Epithelial cell of prostate (primary cell): ENCODE data around the gene ITGAD.
A peak's percentile ranks its signal among the peaks of the same experiment; 100 is the strongest.

ENCODE experiments used
- DNase-seq: peaks from one replicate; pipeline ENCODE4 v3.0.0-alpha.2; 2011; ENCODE audit warnings: low read depth, low spot score
- H3K27ac ChIP-seq: fragments of 450-650 bp; 2 replicates; pipeline ENCODE4 v1.5.1; 2017; ENCODE audit warnings: mild to moderate bottlenecking

The ITGAD gene

DNA sequence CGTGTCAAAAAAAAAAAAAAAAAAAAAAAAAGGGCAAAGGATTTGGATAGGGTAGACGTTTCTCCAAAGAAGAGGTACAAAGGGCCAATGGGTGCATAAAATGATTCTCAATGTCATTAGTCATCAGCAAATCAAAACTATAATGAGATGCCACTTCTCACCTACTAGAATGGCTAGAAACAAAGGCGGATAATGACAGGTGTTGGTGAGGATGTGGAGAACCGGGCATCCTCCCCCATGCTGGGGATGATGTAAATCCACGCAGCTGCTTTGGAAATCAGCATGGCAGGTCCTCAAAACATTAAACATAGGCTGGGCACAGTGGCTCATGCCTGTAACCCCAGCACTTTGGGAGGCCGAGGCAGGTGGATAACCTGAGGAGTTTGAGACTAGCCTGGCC is 28.7 kb upstream of the ITGAD start:
- no peak for DNase-seq
- H3K27ac ChIP-seq: no peak overlapping the region

DNA sequence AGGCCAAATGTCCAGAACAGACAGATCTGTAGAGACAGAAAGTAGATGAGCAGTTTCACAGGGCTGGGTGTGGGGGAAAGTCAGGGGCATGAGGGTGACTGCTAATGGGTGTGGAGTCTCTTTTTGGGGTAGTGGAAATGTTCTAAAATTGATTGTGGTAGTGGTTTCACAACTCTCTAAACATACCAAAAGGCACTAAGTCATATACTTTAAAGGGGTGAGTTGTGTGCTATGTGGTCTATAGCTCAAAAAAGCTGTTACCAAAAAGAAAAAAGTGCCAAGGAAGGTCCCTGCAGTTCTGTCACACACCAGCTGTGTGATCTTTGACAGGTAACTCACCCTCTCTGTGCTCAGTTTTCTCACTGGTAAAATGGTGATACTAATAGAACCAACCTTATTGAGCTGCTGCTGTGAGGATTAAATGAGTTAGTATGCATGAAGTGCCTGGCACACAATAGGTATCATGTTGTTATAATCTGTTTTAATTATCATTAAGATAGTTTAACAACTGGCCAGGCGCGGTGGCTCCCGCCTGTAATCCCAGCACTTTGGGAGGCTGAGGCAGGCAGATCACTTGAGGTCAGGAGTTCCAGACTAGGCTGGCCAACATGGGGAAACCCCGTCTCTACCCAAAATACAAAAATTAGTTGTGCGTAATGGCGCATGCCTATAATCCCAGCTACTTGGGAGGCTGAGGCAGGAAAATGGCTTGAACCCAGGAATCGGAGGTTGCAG is 27.8 kb upstream of the ITGAD start:
- DNase-seq: no peak
- no peak overlapping the region for H3K27ac ChIP-seq

DNA sequence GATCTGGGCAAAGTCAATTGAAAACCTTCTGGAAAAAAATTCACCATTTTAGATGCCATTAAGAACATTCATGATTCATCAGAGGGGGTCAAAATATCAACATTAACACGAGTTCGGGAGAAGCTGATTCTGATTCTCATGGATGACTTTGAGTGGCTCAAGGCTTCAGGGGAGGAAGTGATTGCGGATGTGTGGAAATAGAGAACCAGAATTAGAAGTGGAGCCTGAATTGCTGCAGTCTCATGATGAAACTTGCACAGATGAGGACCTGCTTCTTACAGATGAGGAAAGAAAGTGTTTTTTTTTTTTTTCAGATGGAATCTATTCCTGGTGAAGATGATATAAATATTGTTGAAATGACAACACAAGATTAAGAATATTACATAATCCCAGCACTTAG is 25.3 kb upstream of the ITGAD start:
- no peak overlapping the region for H3K27ac ChIP-seq
- DNase-seq: no peak

DNA sequence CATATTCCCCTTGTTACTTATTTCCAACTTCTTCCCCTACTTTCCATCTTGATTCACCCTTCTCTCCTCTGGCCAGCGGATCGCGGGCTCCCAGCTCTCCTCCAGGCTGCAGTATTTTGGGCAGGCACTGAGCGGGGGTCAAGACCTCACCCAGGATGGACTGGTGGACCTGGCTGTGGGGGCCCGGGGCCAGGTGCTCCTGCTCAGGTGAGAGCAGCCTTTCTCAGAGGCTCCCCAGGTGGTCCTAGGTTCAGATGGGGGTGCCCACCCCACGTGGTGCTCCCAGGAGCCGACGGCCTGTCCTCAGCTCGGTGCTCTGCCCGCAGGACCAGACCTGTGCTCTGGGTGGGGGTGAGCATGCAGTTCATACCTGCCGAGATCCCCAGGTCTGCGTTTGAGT is 22.1 kb upstream of the ITGAD start:
- no peak for DNase-seq

DNA sequence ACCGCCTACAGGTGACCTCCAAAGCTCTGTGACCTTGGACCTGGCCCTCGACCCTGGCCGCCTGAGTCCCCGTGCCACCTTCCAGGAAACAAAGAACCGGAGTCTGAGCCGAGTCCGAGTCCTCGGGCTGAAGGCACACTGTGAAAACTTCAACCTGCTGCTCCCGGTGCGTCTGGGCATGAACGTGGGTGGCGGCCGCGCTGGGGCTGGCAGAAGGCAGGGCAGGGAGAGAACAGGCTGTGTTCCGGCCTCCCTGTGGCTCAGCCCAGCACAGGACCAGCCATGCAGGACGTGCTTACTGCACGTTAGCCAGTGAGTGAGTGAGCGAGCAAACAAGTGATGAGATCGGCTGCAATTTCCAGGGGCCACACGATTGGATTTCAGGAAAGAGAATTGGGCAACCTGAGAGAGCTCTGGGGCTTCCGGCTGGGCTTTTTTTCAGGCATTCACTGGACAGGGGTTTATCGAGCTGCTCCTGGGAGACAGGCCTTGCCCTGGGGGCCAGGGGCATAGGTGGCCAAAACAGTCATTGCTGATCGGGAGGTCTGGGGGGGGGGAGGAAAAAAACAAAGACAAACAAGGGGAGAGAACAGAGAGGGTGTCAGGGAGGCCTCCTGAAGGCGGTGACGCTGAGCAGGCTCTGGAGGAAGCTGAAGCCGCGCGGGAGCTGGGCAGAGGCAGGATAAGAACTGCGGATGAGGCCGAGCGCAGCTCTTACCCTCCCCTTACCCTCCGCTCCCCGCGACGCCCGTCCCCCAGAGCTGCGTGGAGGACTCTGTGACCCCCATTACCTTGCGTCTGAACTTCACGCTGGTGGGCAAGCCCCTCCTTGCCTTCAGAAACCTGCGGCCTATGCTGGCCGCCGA is 21.3 kb upstream of the ITGAD start:
- no peak overlapping the region for H3K27ac ChIP-seq
- no peak for DNase-seq

More for the DNA sequence above, 22.1 kb upstream of the ITGAD start:
- no peak overlapping the region for H3K27ac ChIP-seq

DNA sequence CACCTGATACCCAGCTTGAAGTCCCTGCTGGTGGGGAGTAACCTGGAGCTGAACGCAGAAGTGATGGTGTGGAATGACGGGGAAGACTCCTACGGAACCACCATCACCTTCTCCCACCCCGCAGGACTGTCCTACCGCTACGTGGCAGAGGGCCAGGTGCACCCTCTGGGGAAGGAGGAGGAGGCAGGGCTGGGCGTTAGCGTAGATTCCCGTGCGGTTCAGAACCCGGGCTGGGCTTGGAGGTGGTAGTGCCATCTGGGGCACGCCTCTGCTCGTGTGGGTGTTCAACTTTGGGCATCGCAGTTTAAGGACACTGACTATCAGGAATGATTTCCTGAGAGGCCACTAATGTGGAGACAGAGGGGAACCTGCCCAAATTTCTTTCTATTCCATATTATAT is 19.9 kb upstream of the ITGAD start:
- H3K27ac ChIP-seq: no peak overlapping the region
- no peak for DNase-seq

DNA sequence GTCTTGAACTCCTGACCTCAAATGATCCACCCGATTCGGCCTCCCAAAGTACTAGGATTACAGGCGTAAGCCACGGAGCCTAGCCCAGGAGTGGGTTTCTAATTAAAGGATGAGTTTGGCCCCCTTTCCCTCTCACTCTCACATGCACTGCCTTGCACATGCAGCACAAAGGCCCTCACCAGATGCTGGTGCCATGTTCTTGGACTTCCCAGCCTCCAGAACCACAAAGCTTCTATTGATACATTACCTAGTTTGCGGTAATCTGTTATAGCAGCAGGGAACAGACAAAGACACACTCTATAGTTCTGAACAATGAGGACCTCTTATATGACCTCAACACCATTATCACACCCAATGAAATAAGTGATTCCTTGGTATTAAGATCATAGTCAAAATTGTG is 17.9 kb upstream of the ITGAD start:
- H3K27ac ChIP-seq: no peak overlapping the region
- DNase-seq: no peak

DNA sequence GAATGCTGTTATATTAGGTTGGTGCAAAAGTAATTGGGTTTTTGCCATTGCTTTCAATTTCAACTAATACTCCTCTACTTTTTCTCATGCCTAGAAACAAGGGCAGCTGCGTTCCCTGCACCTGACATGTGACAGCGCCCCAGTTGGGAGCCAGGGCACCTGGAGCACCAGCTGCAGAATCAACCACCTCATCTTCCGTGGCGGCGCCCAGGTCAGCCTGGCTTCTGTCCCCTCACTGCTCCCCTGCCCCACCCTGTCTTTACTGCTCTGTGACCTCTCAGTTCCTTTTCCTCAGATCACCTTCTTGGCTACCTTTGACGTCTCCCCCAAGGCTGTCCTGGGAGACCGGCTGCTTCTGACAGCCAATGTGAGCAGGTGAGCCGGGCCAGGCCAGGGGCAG is 16.4 kb upstream of the ITGAD start:
- no peak overlapping the region for H3K27ac ChIP-seq
- no peak for DNase-seq

DNA sequence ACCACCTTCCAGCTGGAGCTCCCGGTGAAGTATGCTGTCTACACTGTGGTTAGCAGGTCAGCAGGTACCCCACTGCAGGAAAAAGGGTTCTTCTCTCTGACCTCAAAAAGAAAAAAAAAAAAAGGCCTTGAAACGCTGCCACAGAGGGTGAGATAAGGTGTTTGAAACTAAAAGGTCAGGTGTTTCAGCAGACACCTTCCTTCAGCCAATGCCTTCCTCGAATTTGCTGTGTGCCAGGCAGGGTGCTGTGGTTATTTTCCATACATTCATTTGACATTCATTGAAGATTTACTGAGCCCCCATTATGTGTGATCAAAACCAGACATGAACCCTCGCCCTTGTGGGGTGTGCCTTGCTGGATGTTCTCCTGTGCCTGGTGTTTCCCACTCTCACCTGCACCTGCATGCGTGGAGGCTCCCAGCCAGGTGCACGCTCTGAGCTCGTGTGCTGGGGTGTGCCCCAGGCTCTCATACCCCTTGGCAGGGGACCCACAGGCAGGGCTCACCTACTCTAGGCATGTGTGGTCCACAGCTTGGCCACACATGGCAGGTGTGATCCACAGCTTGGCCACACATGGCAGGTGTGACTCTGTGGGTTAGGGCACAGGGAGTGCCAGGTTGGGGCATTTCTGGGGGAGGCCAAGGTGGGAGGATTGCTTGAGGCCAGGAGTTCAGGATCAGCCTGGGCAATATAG is 15.8 kb upstream of the ITGAD start:
- no peak overlapping the region for H3K27ac ChIP-seq
- no peak for DNase-seq

DNA sequence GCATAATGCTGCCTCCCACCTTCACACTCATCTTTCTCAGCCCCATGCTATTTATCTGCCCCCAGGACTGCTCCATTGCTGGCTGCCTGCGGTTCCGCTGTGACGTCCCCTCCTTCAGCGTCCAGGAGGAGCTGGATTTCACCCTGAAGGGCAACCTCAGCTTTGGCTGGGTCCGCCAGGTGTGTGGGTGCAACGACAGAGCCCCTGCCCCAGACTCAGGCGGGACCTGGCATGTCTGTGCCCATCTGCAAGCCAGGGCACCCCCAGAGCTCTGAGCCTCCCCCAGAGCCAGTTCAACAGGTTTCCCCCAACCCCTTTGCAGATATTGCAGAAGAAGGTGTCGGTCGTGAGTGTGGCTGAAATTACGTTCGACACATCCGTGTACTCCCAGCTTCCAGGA is 12.9 kb upstream of the ITGAD start:
- H3K27ac ChIP-seq: no peak overlapping the region
- DNase-seq: no peak

DNA sequence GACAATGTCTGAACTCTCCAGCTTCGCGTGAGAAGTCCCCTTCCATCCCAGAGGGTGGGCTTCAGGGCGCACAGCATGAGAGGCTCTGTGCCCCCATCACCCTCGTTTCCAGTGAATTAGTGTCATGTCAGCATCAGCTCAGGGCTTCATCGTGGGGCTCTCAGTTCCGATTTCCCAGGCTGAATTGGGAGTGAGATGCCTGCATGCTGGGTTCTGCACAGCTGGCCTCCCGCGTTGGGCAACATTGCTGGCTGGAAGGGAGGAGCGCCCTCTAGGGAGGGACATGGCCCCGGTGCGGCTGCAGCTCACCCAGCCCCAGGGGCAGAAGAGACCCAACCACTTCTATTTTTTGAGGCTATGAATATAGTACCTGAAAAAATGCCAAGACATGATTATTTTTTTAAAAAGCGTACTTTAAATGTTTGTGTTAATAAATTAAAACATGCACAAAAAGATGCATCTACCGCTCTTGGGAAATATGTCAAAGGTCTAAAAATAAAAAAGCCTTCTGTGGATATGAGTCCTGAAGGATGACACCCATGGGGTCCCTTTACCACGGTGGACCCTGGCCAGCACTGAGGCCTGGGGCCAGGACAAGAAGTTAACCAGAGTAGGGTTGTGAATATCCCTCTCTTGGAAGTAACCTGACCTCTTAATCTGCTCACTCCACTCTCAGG is 10.5 kb upstream of the ITGAD start:
- no peak overlapping the region for H3K27ac ChIP-seq
- no peak for DNase-seq

DNA sequence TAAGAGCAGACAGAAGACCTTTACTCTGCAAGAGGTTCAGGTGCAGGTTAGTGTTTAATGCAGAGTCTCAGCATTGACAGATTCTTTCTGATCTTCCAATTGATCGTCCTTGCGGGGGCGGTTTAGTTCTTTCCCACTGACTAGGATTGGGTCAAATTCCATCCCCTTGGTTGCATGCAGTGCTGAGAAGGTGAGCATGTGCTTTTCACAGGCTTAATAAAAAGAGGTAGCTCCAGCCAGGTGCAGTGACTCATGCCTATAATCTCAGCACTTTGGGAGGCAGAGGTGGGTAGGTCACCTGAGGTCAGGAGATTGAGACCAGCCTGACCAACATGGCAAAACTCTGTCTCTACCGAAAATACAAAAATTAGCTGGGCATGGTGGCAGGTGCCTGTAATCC is 7.5 kb upstream of the ITGAD start:
- DNase-seq: no peak
- H3K27ac ChIP-seq: peak overlapping the region; percentile 41

DNA sequence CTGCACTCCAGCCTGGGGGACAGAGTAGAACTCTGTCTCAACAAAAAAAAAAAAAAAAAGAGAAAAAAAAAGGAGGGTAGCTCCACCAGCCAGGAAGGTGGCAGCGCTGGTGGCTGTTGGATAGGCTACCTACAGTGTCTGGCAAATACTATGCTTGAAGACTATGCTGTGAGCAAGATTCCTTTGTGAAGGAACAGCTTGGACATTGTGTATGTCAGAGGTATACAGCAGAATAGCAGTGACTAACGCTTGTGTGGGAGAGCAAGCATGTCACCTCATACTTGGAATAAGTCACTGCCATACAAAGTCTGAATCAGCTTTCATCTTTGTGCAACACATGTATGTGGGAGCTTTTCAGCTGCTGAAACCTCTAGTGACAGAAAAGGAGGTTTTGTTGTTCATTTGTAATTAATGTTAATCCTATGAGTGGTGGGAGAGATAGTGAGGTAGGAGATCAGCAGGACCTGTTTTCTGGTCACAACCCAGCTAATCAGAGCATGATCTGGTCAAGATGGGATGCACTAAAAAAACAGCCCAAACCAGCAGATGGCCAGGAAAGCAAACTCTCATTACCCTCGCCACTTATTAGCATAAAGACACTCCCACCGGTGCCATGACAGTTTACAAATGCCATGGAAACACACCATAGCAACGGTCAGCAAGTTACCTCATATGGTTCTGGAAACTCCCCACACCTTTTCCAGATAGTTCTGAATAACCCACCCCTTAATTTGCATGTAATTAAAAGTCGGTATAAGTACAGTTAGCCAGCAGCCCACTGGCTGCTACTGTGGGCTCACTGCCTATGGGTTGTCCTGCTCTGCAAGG is 6.8 kb upstream of the ITGAD start:
- H3K27ac ChIP-seq: peak overlapping the region; percentile 41
- peak; percentile 76 for DNase-seq

DNA sequence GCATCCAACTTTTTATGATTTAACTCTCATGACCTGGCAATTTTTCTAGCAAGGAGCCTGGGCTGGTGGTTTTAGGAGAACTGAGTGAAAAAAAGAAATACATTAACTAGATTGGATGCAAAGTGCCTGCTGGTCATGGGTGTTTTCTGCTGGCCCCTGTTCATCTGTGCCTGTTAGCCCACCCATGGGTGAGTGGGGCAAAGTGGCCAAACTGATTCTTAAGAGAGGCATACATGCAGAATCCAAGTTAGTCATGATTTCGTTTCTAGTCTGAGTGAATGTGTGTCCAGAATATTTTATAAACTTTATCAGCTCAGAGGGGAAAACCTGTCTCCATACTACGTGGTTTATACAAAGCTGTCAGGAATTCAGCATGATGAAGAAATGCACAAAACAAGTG is 4.6 kb upstream of the ITGAD start:
- no peak for DNase-seq
- H3K27ac ChIP-seq: no peak overlapping the region

DNA sequence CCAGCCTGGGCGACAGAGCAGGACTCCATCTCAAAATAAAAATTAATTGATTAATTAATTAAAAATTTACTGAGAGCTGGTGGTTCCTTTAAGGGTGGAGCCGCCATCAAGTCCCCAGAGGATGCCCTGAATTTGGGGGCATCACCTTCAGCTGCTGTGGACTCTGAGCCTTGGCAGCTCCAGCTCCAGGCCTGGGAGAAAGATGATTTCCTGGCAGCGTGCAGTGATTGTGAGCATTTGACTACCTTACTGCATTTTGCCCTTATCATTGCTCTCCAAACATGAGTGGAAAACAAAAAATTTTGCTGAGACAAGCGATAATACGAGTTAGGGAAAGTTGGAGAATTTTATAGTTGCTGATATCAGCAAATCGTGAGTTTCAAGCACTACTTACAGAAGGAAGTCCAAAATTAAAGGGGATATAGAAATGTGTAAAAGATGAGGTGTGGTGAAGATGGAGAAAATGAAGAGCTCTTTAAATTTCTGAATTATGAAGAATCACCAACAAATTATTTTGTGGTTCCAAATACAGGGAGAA is 2.6 kb upstream of the ITGAD start:
- DNase-seq: no peak
- no peak overlapping the region for H3K27ac ChIP-seq

DNA sequence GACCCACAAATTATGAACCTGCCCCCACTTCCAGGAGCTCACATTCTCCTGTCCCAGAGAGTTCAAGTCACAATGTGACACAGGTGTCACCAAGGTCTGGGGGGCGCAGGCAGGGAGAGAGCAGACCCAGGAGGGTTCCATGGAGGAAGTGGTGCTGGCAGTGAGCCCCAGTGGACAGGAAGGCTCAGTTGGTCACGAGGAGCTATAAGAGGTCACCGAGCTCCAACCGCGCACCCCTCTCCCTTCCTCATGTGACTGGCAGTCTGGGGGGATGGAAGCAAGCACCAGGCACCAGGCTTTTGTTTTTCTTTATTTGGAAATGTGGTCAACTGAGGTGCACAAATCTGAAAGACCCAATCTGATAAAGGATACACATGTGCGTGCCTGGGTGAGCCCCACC is 2.5 kb downstream of the ITGAD start:
- DNase-seq: no peak
- no peak overlapping the region for H3K27ac ChIP-seq

DNA sequence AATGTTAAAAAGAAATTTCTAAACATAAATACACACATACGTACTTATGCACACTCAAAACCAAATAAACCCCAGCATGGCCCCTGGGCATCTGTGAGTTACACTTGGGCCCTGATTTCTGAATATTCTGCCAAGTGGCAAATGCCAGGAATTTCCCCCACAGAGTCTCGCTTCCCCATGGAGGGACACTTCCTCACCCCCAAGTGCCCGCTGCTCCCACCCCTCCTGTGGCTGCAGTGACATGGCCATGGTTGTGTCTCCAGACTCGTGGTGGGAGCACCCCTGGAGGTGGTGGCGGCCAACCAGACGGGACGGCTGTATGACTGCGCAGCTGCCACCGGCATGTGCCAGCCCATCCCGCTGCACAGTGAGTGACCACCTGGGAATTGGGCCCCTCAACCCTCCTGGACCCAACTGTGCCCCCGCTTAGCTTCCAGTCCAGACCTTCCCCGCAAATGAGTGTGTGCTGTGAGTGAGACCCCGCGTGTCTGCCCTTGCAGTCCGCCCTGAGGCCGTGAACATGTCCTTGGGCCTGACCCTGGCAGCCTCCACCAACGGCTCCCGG is 4.0 kb downstream of the ITGAD start:
- no peak overlapping the region for H3K27ac ChIP-seq
- DNase-seq: no peak

DNA sequence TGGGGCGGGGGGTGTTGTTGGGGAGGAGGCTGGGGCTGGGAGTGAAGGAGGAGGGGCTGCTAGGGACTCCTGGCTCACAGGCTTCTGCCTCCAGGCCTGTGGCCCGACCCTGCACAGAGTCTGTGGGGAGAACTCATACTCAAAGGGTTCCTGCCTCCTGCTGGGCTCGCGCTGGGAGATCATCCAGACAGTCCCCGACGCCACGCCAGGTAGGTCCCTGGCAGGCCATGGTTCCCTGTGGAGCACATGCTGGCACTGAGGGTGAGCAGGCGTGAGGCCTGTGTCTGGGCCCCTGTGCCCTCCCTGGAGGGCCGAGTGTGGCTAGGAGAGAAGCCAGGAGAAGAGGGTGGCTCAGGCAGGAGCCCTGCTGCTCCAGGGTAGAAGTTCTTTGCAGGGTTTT is 4.6 kb downstream of the ITGAD start:
- DNase-seq: no peak
- no peak overlapping the region for H3K27ac ChIP-seq

DNA sequence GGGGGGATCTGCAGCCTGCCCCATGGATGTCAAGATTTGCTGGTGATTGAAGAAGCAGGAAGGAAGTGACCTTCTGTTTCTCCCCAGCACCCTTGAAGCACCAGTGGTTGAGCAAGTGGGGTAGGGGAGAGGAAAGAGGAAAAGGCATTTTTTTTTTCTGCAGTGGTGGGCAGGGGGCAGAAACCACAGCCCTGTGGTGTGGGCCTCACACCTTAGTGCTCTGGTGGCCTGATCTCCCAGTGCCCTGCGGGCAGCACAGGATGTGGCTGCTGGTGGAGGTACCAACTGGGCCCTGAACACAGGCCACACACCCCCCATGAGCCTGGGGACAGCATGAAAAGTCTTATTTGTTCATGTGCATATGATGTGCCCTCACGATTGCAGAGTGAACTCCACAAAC is 7.1 kb downstream of the ITGAD start:
- DNase-seq: no peak
- no peak overlapping the region for H3K27ac ChIP-seq
